ENCODE data around the gene FOXJ3.

DNA sequence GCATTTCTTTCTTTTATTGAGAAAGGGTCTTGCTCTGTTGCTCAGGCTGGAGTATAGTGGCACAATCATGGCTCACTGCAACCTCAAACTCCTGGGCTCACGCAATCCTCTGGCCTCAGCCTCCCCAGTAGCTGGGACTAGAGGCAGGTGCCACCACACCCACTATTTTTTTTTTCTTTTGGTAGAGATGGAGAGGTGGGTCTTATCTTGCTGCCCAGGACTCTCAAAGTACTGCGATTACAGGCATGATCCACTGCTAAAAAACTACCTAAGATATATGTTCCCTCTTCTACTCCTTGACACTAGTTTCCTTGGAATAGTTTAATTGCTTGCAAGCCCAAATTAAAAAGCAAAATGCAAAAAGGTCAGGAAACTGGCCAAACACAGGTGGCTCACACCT, 113.6 kb downstream of the FOXJ3 start:
- TF ChIP-seq, protein P1, sequence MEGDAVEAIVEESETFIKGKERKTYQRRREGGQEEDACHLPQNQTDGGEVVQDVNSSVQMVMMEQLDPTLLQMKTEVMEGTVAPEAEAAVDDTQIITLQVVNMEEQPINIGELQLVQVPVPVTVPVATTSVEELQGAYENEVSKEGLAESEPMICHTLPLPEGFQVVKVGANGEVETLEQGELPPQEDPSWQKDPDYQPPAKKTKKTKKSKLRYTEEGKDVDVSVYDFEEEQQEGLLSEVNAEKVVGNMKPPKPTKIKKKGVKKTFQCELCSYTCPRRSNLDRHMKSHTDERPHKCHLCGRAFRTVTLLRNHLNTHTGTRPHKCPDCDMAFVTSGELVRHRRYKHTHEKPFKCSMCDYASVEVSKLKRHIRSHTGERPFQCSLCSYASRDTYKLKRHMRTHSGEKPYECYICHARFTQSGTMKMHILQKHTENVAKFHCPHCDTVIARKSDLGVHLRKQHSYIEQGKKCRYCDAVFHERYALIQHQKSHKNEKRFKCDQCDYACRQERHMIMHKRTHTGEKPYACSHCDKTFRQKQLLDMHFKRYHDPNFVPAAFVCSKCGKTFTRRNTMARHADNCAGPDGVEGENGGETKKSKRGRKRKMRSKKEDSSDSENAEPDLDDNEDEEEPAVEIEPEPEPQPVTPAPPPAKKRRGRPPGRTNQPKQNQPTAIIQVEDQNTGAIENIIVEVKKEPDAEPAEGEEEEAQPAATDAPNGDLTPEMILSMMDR (IDR thresholded peaks at IDR 0.05) = no peak
- TF ChIP-seq POLR2AphosphoS5 (IDR thresholded peaks at IDR 0.05; ENCODE audit: low read depth, low read length) (no peak), SIN3A (IDR thresholded peaks at IDR 0.05; ENCODE audit: borderline replicate concordance, insufficient read depth, low read depth, low read length) (no peak)
- TF ChIP-seq, protein P2, sequence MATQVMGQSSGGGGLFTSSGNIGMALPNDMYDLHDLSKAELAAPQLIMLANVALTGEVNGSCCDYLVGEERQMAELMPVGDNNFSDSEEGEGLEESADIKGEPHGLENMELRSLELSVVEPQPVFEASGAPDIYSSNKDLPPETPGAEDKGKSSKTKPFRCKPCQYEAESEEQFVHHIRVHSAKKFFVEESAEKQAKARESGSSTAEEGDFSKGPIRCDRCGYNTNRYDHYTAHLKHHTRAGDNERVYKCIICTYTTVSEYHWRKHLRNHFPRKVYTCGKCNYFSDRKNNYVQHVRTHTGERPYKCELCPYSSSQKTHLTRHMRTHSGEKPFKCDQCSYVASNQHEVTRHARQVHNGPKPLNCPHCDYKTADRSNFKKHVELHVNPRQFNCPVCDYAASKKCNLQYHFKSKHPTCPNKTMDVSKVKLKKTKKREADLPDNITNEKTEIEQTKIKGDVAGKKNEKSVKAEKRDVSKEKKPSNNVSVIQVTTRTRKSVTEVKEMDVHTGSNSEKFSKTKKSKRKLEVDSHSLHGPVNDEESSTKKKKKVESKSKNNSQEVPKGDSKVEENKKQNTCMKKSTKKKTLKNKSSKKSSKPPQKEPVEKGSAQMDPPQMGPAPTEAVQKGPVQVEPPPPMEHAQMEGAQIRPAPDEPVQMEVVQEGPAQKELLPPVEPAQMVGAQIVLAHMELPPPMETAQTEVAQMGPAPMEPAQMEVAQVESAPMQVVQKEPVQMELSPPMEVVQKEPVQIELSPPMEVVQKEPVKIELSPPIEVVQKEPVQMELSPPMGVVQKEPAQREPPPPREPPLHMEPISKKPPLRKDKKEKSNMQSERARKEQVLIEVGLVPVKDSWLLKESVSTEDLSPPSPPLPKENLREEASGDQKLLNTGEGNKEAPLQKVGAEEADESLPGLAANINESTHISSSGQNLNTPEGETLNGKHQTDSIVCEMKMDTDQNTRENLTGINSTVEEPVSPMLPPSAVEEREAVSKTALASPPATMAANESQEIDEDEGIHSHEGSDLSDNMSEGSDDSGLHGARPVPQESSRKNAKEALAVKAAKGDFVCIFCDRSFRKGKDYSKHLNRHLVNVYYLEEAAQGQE (IDR thresholded peaks at IDR 0.05; ENCODE audit: insufficient read depth in 1 of 2, low read depth in 2 of 2, low read length in 1 of 2) = no peak
